ENCODE data around the gene GRM6. TPM values are rescaled to one million over a fixed set of nuclear protein-coding genes. Genes with fewer than 3 reads are reported as not detected.

GRM6 gene
- total and polyA plus RNA-seq, 8 donors = not detected

DNA sequence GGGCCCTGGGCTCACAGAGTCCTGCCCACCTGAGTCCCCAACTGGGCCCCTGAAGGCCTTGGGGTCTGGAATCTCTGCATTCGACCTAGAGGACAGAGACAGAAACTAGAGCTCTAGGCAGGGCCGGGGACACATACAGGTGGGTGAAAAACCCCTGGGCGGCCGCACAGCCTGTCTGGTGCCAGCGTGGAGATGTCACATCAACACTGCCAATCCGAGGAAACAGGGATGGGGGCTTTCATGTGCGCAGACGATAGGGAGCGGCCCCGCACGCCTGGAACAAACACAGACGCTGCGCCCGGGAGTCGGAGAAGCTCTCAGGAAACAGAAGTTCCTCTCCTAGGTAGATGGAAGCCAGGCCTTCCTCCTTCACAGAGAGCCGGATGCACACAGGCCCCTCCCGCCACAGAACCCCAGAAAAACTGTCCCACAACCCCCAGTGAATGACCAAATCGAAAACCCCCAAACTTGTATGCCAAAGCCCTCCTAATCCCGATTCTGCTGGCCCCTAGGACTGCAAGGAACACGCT is 1.8 kb downstream of the GRM6 start:
- Histone ChIP-seq H3K27ac (no peak overlapping the region), H3K4me3 (no peak overlapping the region), H3K4me1 (peaks cover 0 to 6% (median 2%) of the 10 kb centered on the region in 4 donors), H3K27me3 (peaks cover 0 to 58% (median 26%) of the 10 kb centered on the region in 3 donors), H3K36me3 (no peaks in the 10 kb centered on the region), H3K9me3 (peaks cover 0 to 62% (median 55%) of the 10 kb centered on the region in 4 donors)
- no peak for DNase-seq
- 62 to 70% (median 68%) methylated on average over 20 of the region's 20 CpGs for WGBS, 5 donors
- no peak for TF ChIP-seq EP300 (IDR thresholded peaks at IDR 0.05)
- TF ChIP-seq, protein P1, sequence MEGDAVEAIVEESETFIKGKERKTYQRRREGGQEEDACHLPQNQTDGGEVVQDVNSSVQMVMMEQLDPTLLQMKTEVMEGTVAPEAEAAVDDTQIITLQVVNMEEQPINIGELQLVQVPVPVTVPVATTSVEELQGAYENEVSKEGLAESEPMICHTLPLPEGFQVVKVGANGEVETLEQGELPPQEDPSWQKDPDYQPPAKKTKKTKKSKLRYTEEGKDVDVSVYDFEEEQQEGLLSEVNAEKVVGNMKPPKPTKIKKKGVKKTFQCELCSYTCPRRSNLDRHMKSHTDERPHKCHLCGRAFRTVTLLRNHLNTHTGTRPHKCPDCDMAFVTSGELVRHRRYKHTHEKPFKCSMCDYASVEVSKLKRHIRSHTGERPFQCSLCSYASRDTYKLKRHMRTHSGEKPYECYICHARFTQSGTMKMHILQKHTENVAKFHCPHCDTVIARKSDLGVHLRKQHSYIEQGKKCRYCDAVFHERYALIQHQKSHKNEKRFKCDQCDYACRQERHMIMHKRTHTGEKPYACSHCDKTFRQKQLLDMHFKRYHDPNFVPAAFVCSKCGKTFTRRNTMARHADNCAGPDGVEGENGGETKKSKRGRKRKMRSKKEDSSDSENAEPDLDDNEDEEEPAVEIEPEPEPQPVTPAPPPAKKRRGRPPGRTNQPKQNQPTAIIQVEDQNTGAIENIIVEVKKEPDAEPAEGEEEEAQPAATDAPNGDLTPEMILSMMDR (IDR thresholded peaks at IDR 0.05) = no peak
- TF ChIP-seq POLR2A (IDR thresholded peaks at IDR 0.05) = no peak
- no peak for TF ChIP-seq POLR2AphosphoS5 (IDR thresholded peaks at IDR 0.05)
- intact Hi-C loops (cut with DNase I; ENCODE audit: low total_unique reads) = no loop called here

DNA sequence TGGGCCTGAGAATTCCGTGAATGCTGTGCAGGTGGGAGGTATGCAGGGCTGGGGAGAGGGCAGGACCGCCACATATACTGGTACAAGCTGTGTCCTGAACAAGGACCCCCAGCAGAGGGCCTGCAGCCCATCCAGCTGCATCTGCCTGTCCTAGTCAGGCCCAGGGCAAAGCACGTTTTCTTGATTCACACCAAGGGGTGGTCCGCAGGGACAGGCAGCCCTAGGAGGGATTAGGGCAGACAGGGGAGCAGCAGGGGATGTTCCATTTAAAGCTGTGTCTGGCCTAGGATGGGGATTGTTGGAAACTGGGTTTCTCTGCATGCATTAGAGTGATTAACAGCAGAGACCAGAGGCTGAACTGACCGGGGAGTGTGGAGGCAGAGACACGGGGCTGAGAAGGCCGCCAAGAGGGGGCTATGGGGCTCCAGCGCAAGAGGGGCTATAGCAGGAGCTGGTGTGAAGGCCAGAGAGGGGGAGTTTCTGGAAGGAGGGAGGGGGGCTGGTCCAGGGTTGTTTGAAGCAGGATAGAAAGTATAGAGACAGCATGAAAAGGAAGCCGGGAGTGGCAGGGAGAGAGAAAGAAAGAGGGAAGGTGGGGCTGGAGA is 2.7 kb downstream of the GRM6 start:
- no peaks in the 10 kb centered on the region for H3K36me3 ChIP-seq
- TF ChIP-seq, protein P1 (IDR thresholded peaks at IDR 0.05) = no peak
- TF ChIP-seq POLR2A (IDR thresholded peaks at IDR 0.05) (no peak), EP300 (IDR thresholded peaks at IDR 0.05) (no peak), POLR2AphosphoS5 (IDR thresholded peaks at IDR 0.05) (no peak)
- peaks cover 0 to 71% (median 57%) of the 10 kb centered on the region in 4 donors for H3K9me3 ChIP-seq
- peaks cover 0 to 6% (median 2%) of the 10 kb centered on the region in 4 donors for H3K4me1 ChIP-seq
- 60 to 67% (median 64%) methylated on average over 7 to 9 of the region's 9 CpGs for WGBS, 5 donors
- no peak overlapping the region for H3K4me3 ChIP-seq
- H3K27ac ChIP-seq = no peak overlapping the region
- peaks cover 0 to 58% (median 26%) of the 10 kb centered on the region in 3 donors for H3K27me3 ChIP-seq
- no peak for DNase-seq
- intact Hi-C loops (cut with DNase I; ENCODE audit: low total_unique reads) = no loop called here

DNA sequence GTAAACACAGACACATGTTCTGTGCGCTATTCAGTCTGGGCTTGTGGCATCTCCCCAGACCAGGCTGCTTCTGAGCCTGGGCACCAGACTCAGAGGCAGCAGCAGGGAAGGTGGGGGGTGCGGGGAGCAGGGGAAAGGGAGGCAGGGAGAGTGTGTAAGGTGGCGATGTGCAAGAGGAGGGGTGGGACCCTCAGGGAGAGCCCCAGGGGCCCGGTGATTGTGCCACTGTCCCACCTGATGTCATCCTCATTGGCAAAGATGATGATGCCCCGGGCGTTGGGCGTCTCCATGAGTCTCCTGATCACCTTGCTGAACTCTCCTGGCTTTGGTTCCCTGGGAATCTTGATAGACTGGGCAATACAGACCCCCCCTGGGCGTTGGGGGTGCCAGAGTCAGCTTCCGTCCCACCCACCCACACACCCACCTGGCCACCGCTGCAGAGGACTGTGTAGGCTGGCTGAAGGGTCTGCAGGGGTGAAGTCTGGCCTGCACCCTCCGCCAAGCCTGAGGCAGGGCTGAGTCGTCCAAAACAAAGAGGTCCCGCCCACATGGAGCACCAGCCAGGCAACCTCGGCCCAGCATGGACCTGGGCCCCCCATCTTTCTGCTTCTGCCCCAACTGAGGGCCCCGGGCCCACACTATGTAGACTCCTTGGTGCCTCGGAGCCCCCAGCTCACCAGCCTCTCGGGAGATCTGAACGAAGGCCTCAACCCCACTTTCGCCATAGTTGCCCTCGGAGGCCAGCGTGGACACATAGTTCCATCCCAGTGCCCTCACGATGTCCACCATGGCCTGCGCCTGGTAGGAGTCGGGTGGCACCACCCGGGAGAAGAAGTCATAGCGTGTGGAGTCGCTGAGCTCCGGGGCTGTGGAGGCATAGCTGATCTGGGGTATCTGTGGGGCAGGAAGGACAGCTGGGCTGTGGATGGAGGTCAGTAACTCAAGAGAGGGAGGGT is 3.7 kb downstream of the GRM6 start:
- Histone ChIP-seq H3K4me3 (no peak overlapping the region), H3K27me3 (peaks cover 0 to 51% (median 24%) of the 10 kb centered on the region in 3 donors), H3K36me3 (no peaks in the 10 kb centered on the region), H3K27ac (no peak overlapping the region), H3K4me1 (peaks cover 0 to 6% (median 2%) of the 10 kb centered on the region in 4 donors), H3K9me3 (peaks cover 0 to 73% (median 67%) of the 10 kb centered on the region in 4 donors)
- intact Hi-C loops (cut with DNase I; ENCODE audit: low total_unique reads) = no loop called here
- WGBS, 5 donors = 88 to 96% (median 91%) methylated on average over 13 to 28 of the region's 28 CpGs
- DNase-seq = no peak
- TF ChIP-seq POLR2AphosphoS5 (IDR thresholded peaks at IDR 0.05) = no peak
- no peak for TF ChIP-seq EP300 (IDR thresholded peaks at IDR 0.05)
- no peak for TF ChIP-seq POLR2A (IDR thresholded peaks at IDR 0.05)
- TF ChIP-seq, protein P1 (IDR thresholded peaks at IDR 0.05) = no peak

DNA sequence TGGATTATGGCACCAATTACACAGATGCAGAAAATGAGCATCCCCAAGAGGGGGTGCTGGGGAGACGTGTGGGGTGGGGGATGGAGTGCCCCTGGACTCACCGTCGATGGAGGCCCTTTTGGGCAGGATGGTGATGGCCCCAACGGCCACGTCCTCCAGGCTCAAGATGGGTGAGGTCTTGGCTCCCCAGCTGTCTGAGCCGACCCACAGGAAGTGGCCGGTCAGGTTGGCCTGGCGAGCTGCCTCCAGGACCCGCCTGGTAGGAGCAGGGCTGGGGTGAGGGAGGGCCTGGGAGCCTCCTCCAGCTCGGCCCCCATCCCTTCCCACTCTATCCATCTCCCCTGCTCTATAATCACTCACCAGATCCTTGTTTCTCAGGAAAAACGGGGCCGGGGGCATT is 4.6 kb downstream of the GRM6 start:
- Histone ChIP-seq H3K4me3 (no peak overlapping the region), H3K27me3 (peaks cover 0 to 41% (median 16%) of the 10 kb centered on the region in 3 donors), H3K27ac (no peak overlapping the region), H3K36me3 (no peaks in the 10 kb centered on the region), H3K9me3 (peaks cover 0 to 82% (median 74%) of the 10 kb centered on the region in 4 donors), H3K4me1 (peaks cover 0 to 6% (median 2%) of the 10 kb centered on the region in 4 donors)
- intact Hi-C loops (cut with DNase I; ENCODE audit: low total_unique reads) = no loop called here
- TF ChIP-seq, protein P1 (IDR thresholded peaks at IDR 0.05) = no peak
- TF ChIP-seq POLR2AphosphoS5 (IDR thresholded peaks at IDR 0.05) (no peak), EP300 (IDR thresholded peaks at IDR 0.05) (no peak), POLR2A (IDR thresholded peaks at IDR 0.05) (no peak)
- WGBS, 5 donors = 83 to 93% (median 87%) methylated on average over 11 to 12 of the region's 12 CpGs
- DNase-seq = no peak

All from stomach (tissue), 9 donors.